Esophagus muscularis mucosa (tissue), 3 donors: Measurements from ENCODE around the gene SDC1.

Source experiments
- POLR2A ChIP-seq: fragments of 450-650 bp; IDR thresholded peaks from one replicate; pipeline ENCODE4 v1.6.1; 2017; ENCODE audit warnings: antibody characterized with exemption, moderate library complexity, mild to moderate bottlenecking, low read depth
- POLR2AphosphoS5 ChIP-seq, 2 donors: sonication (generic); formaldehyde crosslinking; IDR thresholded peaks; one replicate each; pipeline ENCODE4 v1.6.1; 2017; ENCODE audit warnings: antibody characterized with exemption in 2 of 2
- TF ChIP-seq, protein P1 (sequence below), 3 experiments: fragments of 200-600 bp in 2 of 3; fragments of 450-650 bp in 1 of 3; sonication (generic) in 2 of 3; IDR thresholded peaks; one replicate each; pipeline ENCODE4 v1.5.1; 2017 to 2019; ENCODE audit warnings: antibody characterized with exemption in 3 of 3, mild to moderate bottlenecking in 2 of 3, moderate library complexity in 1 of 3

DNA sequence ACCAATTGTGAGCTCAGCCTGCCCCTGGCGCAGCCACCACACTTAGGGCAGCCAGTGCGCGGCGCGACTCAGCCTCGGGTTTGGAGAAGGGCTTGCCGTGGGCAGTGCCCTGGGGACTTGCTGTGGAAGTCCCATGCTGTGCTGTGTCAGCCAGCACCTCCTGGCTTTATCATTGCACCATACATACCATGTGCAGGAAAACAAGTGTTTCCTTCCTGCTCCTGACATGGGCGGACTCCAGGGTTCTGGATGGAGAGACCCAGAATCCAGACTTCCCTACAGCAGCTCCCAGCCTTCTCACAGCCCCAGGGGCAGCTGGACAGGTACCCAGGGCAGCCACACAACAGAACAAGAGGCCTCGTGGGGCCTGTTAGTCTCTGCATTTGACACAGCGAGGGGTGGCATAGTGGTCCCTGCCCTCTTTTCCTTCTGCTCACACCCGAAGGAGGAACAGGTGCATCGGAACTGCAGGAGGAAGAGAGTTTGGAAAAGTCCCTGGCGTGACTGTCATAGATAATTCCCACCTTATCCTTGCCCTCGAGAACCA, 54.2 kb downstream of the SDC1 start:
- TF ChIP-seq, protein P1, sequence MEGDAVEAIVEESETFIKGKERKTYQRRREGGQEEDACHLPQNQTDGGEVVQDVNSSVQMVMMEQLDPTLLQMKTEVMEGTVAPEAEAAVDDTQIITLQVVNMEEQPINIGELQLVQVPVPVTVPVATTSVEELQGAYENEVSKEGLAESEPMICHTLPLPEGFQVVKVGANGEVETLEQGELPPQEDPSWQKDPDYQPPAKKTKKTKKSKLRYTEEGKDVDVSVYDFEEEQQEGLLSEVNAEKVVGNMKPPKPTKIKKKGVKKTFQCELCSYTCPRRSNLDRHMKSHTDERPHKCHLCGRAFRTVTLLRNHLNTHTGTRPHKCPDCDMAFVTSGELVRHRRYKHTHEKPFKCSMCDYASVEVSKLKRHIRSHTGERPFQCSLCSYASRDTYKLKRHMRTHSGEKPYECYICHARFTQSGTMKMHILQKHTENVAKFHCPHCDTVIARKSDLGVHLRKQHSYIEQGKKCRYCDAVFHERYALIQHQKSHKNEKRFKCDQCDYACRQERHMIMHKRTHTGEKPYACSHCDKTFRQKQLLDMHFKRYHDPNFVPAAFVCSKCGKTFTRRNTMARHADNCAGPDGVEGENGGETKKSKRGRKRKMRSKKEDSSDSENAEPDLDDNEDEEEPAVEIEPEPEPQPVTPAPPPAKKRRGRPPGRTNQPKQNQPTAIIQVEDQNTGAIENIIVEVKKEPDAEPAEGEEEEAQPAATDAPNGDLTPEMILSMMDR (IDR thresholded peaks at IDR 0.05), result no peak
- no peak for TF ChIP-seq POLR2AphosphoS5 (IDR thresholded peaks at IDR 0.05)
- no peak for TF ChIP-seq POLR2A
